GM12878 (cell line): Measurements from ENCODE around the gene FAM221B.

ENCODE experiments used
- ETV6 ChIP-seq, 2 experiments: fragments of 450-650 bp in 1 of 2; IDR thresholded peaks in 1 of 2; conservative IDR thresholded peaks in 1 of 2; 2 replicates each; pipeline ENCODE4 v1.6.1; 2014; ENCODE audit warnings: antibody characterized with exemption in 1 of 2, borderline replicate concordance in 1 of 2, low read depth in 1 of 2, mild to moderate bottlenecking in 1 of 2, moderate library complexity in 1 of 2
- EZH2 ChIP-seq: IDR thresholded peaks from 2 replicates; pipeline ENCODE4 v1.6.1; 2012; ENCODE audit warnings: low read depth, mild to moderate bottlenecking, control low read depth, inconsistent platforms, low read length, borderline replicate concordance; ENCODE audit not compliant: control insufficient read depth
- FOXK2 ChIP-seq: fragments of 450-650 bp; IDR thresholded peaks from 2 replicates; pipeline ENCODE4 v1.6.1; 2017; ENCODE audit warnings: mild to moderate bottlenecking, moderate library complexity
- MEF2A ChIP-seq: IDR thresholded peaks from 2 replicates; pipeline ENCODE4 v1.6.1; 2011; ENCODE audit warnings: low read depth, mild to moderate bottlenecking, low read length, moderate library complexity; ENCODE audit not compliant: insufficient read depth
- POLR2A ChIP-seq: IDR thresholded peaks from 2 replicates; pipeline ENCODE4 v1.6.1; 2011; ENCODE audit warnings: low read depth, mild to moderate bottlenecking, low read length
- SPI1 ChIP-seq: IDR thresholded peaks from 2 replicates; pipeline ENCODE4 v1.6.1; 2011; ENCODE audit warnings: low read depth, mild to moderate bottlenecking, low read length, moderate library complexity, borderline replicate concordance; ENCODE audit not compliant: insufficient read depth
- TF ChIP-seq, protein P1 (sequence below): IDR thresholded peaks from 2 replicates; pipeline ENCODE4 v1.6.1; 2011; ENCODE audit warnings: mild to moderate bottlenecking, low read depth, low read length, moderate library complexity; ENCODE audit not compliant: insufficient replicate concordance

DNA sequence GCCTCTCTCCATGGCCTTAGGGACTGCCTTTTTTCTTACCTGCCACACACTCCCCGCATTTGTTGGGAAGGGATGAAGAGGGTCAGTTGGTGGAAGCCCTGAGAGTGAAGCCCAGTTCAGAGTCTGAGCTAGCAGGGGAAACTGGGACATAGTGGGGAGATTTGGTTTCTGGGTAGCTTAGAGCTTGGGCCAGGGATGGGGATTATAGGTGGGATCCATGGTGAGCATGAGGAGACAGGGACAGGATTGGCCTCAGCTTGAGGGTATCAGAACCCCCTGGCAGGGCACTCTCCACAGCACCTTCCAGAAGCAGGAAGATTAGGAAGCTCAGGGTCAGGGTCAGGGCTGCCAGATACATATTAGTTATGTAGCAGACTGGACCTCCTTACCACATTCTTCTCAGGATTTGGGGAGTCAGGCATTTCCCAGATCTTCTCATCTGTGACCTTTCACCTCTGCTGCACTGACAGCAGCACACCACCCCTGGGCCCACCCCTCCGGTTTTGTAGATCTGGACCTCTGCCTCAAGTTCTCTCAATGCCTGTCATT is 23.8 kb upstream of the FAM221B start:
- TF ChIP-seq POLR2A (no peak), ETV6 (conservative IDR thresholded peaks at IDR 0.05 in 1 of 2, IDR thresholded peaks at IDR 0.05 in 1 of 2; ENCODE audit: borderline replicate concordance in 1 of 2, low read depth in 1 of 2) (no peak), SPI1 (no peak), EZH2 (no peak), FOXK2 (no peak), MEF2A (no peak)
- TF ChIP-seq, protein P1, sequence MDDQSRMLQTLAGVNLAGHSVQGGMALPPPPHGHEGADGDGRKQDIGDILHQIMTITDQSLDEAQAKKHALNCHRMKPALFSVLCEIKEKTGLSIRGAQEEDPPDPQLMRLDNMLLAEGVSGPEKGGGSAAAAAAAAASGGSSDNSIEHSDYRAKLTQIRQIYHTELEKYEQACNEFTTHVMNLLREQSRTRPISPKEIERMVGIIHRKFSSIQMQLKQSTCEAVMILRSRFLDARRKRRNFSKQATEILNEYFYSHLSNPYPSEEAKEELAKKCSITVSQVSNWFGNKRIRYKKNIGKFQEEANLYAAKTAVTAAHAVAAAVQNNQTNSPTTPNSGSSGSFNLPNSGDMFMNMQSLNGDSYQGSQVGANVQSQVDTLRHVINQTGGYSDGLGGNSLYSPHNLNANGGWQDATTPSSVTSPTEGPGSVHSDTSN, result no peak
